SKM-1 treated with dmso at 0.1 percent for 144 hours (cell line): ENCODE measurements around the gene MKX.
"Not testable (repeated sequence)": the region's sequence is repeated elsewhere in the genome, so short reads cannot be mapped to it uniquely, and the experiment has no call there.

Experiments
- DNase-seq: peaks from one replicate; lab custom pipeline; 2025; ENCODE audit not compliant: unreplicated experiment; lab: John Stamatoyannopoulos, UW

MKX gene

GRCh38 chr10:27695088-27695487 lies 50.5 kb downstream of the MKX start:
- no peak for DNase-seq

GRCh38 chr10:27692663-27693062 lies 53.0 kb downstream of the MKX start:
- no peak for DNase-seq

- no peak for DNase-seq
Measured at GRCh38 chr10:27688991-27689390, 56.6 kb downstream of the MKX start.

GRCh38 chr10:27688276-27688675 lies 57.3 kb downstream of the MKX start:
- DNase-seq: no peak

- no peak for DNase-seq
Measured at GRCh38 chr10:27687743-27688142, 57.9 kb downstream of the MKX start.

- no peak for DNase-seq
Measured at GRCh38 chr10:27687326-27687725, 58.3 kb downstream of the MKX start.

- no peak for DNase-seq
Measured at GRCh38 chr10:27685681-27686080, 59.9 kb downstream of the MKX start.

- no peak for DNase-seq
Measured at GRCh38 chr10:27683226-27683625, 62.4 kb downstream of the MKX start.

- not testable (repeated sequence) for DNase-seq
Measured at GRCh38 chr10:27681795-27682194, 63.8 kb downstream of the MKX start.

- DNase-seq: no peak
Measured at GRCh38 chr10:27680691-27681605, 64.7 kb downstream of the MKX start.

- DNase-seq: no peak
Measured at GRCh38 chr10:27680006-27680557, 65.5 kb downstream of the MKX start.

- no peak for DNase-seq
Measured at GRCh38 chr10:27679369-27679912, 66.2 kb downstream of the MKX start.

- no peak for DNase-seq
Measured at GRCh38 chr10:27678166-27678565, 67.5 kb downstream of the MKX start.

- no peak for DNase-seq
Measured at GRCh38 chr10:27673065-27673464, 72.6 kb downstream of the MKX start.

GRCh38 chr10:27671821-27672220 lies 73.8 kb downstream of the MKX start:
- DNase-seq: no peak

GRCh38 chr10:27664461-27664860 lies 81.2 kb downstream of the MKX start:
- peak; percentile 23 for DNase-seq

- DNase-seq: no peak
Measured at GRCh38 chr10:27663621-27664020, 82.0 kb downstream of the MKX start.

GRCh38 chr10:27661514-27662286 lies 83.9 kb downstream of the MKX start:
- DNase-seq: no peak

GRCh38 chr10:27660711-27661110 lies 84.9 kb downstream of the MKX start:
- no peak for DNase-seq

GRCh38 chr10:27660268-27660667 lies 85.4 kb downstream of the MKX start:
- DNase-seq: no peak

- no peak for DNase-seq
Measured at GRCh38 chr10:27659786-27660185, 85.8 kb downstream of the MKX start.

GRCh38 chr10:27658788-27659187 lies 86.8 kb downstream of the MKX start:
- DNase-seq: no peak
